Body of pancreas (tissue), 4 donors: Measurements from ENCODE around the gene NRG3. TPM values are rescaled to one million over a fixed set of nuclear protein-coding genes. Genes with fewer than 3 reads are reported as not detected.

Source experiments
- ATAC-seq: fragments of 150-250 bp; one replicate; pipeline ENCODE4 v1.9.1; 2016
- DNase-seq, 4 donors: peaks; one replicate each; pipeline ENCODE4 v3.0.0-alpha.2; 2019
- H3K27ac ChIP-seq, 4 donors: fragments of 200-600 bp; sonication (generic); 1 replicate in 3 of 4; 2 replicates in 1 of 4; pipeline versions ENCODE4 v1.5.1 to v1.6.1; 2016 to 2019; ENCODE audit warnings: mild to moderate bottlenecking in 1 of 4, mixed read lengths in 1 of 4, moderate library complexity in 1 of 4
- H3K27me3 ChIP-seq, 2 donors: fragments of 200-600 bp; sonication (generic); one replicate each; pipeline ENCODE4 v1.6.0; 2016; ENCODE audit warnings: mild to moderate bottlenecking in 1 of 2
- H3K36me3 ChIP-seq, 2 donors: fragments of 200-600 bp; sonication (generic); replicated peaks in 1 of 2; 2 replicates each; pipeline ENCODE4 v1.5.1; 2016; ENCODE audit warnings: low read depth in 2 of 2; ENCODE audit not compliant: insufficient read depth in 1 of 2
- H3K4me1 ChIP-seq: fragments of 200-600 bp; sonication (generic); one replicate; pipeline ENCODE4 v1.6.0; 2016
- H3K4me3 ChIP-seq, 2 donors: fragments of 200-600 bp; sonication (generic); 1 replicate in 1 of 2; 2 replicates in 1 of 2; pipeline ENCODE4 v1.5.1; 2016 to 2019
- H3K9me3 ChIP-seq, 3 donors: fragments of 200-600 bp; sonication (generic); 1 replicate in 2 of 3; 2 replicates in 1 of 3; pipeline ENCODE4 v1.5.1; 2016
- CTCF ChIP-seq, 7 experiments: fragments of 450-650 bp in 4 of 7; fragments of 200-600 bp in 3 of 7; sonication (generic) in 3 of 7; IDR thresholded peaks; one replicate each; pipeline ENCODE4 v1.5.1; 2016 to 2019; ENCODE audit warnings: antibody characterized with exemption in 7 of 7
- POLR2A ChIP-seq, 3 donors: fragments of 450-650 bp; IDR thresholded peaks; one replicate each; pipeline ENCODE4 v1.6.1; 2016; ENCODE audit warnings: antibody characterized with exemption in 3 of 3, mild to moderate bottlenecking in 2 of 3
- WGBS, 2 donors: methylation state at CpG; one replicate each; pipeline ENCODE4 v1.1.5; 2017; 5-methylcytosine and 5-hydroxymethylcytosine counted together
- intact Hi-C: fragments of 100-400 bp; cut with DNase I; formaldehyde crosslinking; loops from one replicate; pipeline ENCODE4 v1.15.1; 2023
- total RNA-seq, 2 donors: library from RNA; depleted of rRNA; stranded (reverse); fragments of >200 nt; gene quantifications; one replicate each; pipeline ENCODE4 v1.1.0, GENCODE V29; 2016

NRG3 gene
- total RNA-seq, 2 donors from 2014 or later: 0.26 TPM; not detected in 1

DNA sequence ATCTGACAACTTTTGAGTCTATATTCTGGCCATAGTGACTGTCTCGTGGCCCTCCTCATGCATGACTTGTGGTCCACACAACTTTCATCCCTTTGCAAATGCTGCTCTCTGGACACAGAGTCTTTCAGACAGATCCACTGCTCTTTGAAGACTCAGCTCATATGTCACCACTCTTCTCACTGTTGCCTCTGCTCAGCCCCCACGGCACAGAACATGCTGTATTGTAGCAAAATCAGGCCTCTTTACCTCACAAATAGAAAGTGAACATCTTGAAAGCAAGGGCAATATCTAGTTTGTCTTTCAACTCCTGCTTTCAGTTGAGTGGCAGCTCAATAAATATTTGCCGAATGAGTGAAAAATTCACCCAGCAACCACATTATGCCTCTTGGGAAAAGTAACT is 443.5 kb downstream of the NRG3 start:
- DNase-seq (no peak), ATAC-seq (no peak)
- H3K4me1 ChIP-seq: no peaks in the 10 kb centered on the region
- intact Hi-C loops: no loop called here
- H3K9me3 ChIP-seq: no peaks in the 10 kb centered on the region
- H3K36me3 ChIP-seq: no peaks in the 10 kb centered on the region
- no peak overlapping the region for H3K27ac ChIP-seq
- WGBS, 2 donors: 18 to 24% methylated on average over 3 of the region's 3 CpGs
- H3K27me3 ChIP-seq: no peaks in the 10 kb centered on the region
- no peak overlapping the region for H3K4me3 ChIP-seq
- TF ChIP-seq POLR2A (IDR thresholded peaks at IDR 0.05) (no peak), CTCF (IDR thresholded peaks at IDR 0.05) (no peak)

DNA sequence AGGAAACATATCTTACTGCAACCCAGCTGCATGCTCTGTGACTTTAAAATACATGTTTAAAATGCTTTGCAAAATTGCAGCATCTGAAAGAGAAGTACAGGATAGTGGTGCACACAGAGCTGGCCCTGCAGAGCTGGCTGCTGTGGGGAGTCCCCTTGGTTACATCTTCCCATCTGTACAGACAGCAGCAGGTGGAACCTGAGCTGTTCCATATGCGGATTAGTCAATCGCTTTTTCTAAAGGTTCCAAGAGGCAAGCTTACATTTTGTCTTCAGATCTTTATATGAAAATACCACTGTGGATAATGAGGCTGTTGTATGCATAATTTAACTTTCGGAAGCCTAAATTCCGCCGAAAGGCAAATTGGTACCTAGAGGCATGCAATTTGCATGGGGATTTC is 444.1 kb downstream of the NRG3 start:
- intact Hi-C loops: no loop called here
- Histone ChIP-seq H3K4me3 (no peak overlapping the region), H3K4me1 (no peaks in the 10 kb centered on the region), H3K36me3 (no peaks in the 10 kb centered on the region), H3K27ac (no peak overlapping the region), H3K27me3 (no peaks in the 10 kb centered on the region), H3K9me3 (no peaks in the 10 kb centered on the region)
- no peak for TF ChIP-seq CTCF (IDR thresholded peaks at IDR 0.05)
- TF ChIP-seq POLR2A (IDR thresholded peaks at IDR 0.05): no peak
- DNase-seq (no peak), ATAC-seq (no peak)
- WGBS, 2 donors: 90 to 93% methylated on average over 5 of the region's 5 CpGs

- intact Hi-C loops: no loop called here
- DNase-seq (no peak), ATAC-seq (no peak)
- Histone ChIP-seq H3K4me1 (no peaks in the 10 kb centered on the region), H3K27ac (no peak overlapping the region), H3K4me3 (no peak overlapping the region), H3K27me3 (no peaks in the 10 kb centered on the region), H3K9me3 (no peaks in the 10 kb centered on the region), H3K36me3 (no peaks in the 10 kb centered on the region)
- TF ChIP-seq CTCF (IDR thresholded peaks at IDR 0.05): no peak
- TF ChIP-seq POLR2A (IDR thresholded peaks at IDR 0.05): no peak
- 32 to 67% methylated on average over 1 of the region's 1 CpG for WGBS, 2 donors
Measured at GRCh38 chr10:82319562-82319961, 444.6 kb downstream of the NRG3 start.

DNA sequence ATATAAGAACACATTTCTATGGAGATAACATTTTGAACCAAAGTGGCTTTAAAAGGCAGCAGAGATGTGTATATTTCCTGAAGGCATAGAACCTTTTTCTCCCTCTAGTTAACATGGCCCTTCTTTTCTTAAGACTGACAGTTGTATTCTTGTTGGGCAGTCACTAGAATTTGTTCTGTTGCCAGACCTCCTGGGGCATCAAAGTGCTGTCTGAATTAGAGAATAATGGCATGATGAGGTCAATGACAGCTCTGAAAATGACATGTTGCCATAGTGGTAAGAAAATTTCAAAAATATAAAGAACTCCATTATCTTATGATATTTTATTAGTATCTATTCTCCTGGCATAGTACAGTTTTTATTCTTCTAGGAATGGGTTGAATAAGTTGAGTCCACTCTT is 446.7 kb downstream of the NRG3 start:
- intact Hi-C loops: no loop called here
- no peak for TF ChIP-seq CTCF (IDR thresholded peaks at IDR 0.05)
- TF ChIP-seq POLR2A (IDR thresholded peaks at IDR 0.05): no peak
- Histone ChIP-seq H3K27ac (no peak overlapping the region), H3K36me3 (no peaks in the 10 kb centered on the region), H3K27me3 (no peaks in the 10 kb centered on the region), H3K4me1 (no peaks in the 10 kb centered on the region), H3K9me3 (no peaks in the 10 kb centered on the region), H3K4me3 (no peak overlapping the region)
- DNase-seq (no peak), ATAC-seq (no peak)

- Histone ChIP-seq H3K9me3 (no peaks in the 10 kb centered on the region), H3K27me3 (no peaks in the 10 kb centered on the region), H3K4me3 (no peak overlapping the region), H3K4me1 (no peaks in the 10 kb centered on the region), H3K27ac (no peak overlapping the region), H3K36me3 (no peaks in the 10 kb centered on the region)
- ATAC-seq (no peak), DNase-seq (no peak)
- 78 to 82% methylated on average over 2 of the region's 2 CpGs for WGBS, 2 donors
- TF ChIP-seq POLR2A (IDR thresholded peaks at IDR 0.05) (no peak), CTCF (IDR thresholded peaks at IDR 0.05) (no peak)
- intact Hi-C loops: no loop called here
Measured at GRCh38 chr10:82331716-82332115, 456.7 kb downstream of the NRG3 start.
